Mesothelial cell of epicardium (in vitro differentiated cells): ENCODE results near the gene NOTCH2NLA. TPM values are rescaled to one million over a fixed set of nuclear protein-coding genes. Genes with fewer than 3 reads are reported as not detected.
"Not testable (repeated sequence)": the region's sequence is repeated elsewhere in the genome, so short reads cannot be mapped to it uniquely, and the experiment has no call there.

ENCODE experiments used
- DNase-seq, 2 experiments: peaks; one replicate each; pipeline ENCODE4 v3.0.0; 2021; ENCODE audit warnings: low spot score in 2 of 2; ENCODE audit not compliant: unreplicated experiment in 2 of 2
- H3K27ac Mint-ChIP-seq: 2 replicates; pipeline ENCODE4 v1.8.0; 2021; ENCODE audit warnings: mixed read lengths
- H3K27me3 Mint-ChIP-seq: 2 replicates; pipeline ENCODE4 v1.8.0; 2021; ENCODE audit warnings: low read depth, mixed read lengths
- H3K36me3 Mint-ChIP-seq: 2 replicates; pipeline ENCODE4 v1.8.0; 2021; ENCODE audit warnings: mixed read lengths
- H3K4me1 Mint-ChIP-seq: 2 replicates; pipeline ENCODE4 v1.8.0; 2021; ENCODE audit warnings: mixed read lengths
- H3K4me3 Mint-ChIP-seq: 2 replicates; pipeline ENCODE4 v1.8.0; 2021; ENCODE audit warnings: mild to moderate bottlenecking, moderate library complexity, mixed read lengths
- H3K9me3 Mint-ChIP-seq: 2 replicates; pipeline ENCODE4 v1.8.0; 2021; ENCODE audit warnings: mixed read lengths
- CTCF ChIP-seq: fragments of 200-600 bp; sonication (generic); IDR thresholded peaks from one replicate; pipeline ENCODE4 v1.5.0; 2021; ENCODE audit warnings: antibody characterized with exemption; ENCODE audit not compliant: unreplicated experiment
- total RNA-seq: library from RNA; stranded (reverse); gene quantifications from 3 replicates; pipeline ENCODE4 v1.2.1, GENCODE V29; 2021

NOTCH2NLA gene
- total RNA-seq, 1 donor from 2014 or later = 79.3 TPM

GRCh38 chr1:146253249-146253855 lies 24.5 kb upstream of the NOTCH2NLA start:
- DNase-seq, H3K36me3 Mint-ChIP-seq, H3K4me3 Mint-ChIP-seq, H3K27ac Mint-ChIP-seq, H3K9me3 Mint-ChIP-seq, H3K27me3 Mint-ChIP-seq, H3K4me1 Mint-ChIP-seq: not testable (repeated sequence)

- not testable (repeated sequence) for H3K4me1 Mint-ChIP-seq
Observed at GRCh38 chr1:146251523-146251922, 22.7 kb upstream of the NOTCH2NLA start.

GRCh38 chr1:146248643-146249042 lies 19.8 kb upstream of the NOTCH2NLA start:
- not testable (repeated sequence) for H3K27ac Mint-ChIP-seq, H3K4me3 Mint-ChIP-seq, H3K9me3 Mint-ChIP-seq, H3K36me3 Mint-ChIP-seq, H3K27me3 Mint-ChIP-seq, H3K4me1 Mint-ChIP-seq, DNase-seq

More at GRCh38 chr1:146251523-146251922, 22.7 kb upstream of the NOTCH2NLA start:
- not testable (repeated sequence) for DNase-seq, H3K27ac Mint-ChIP-seq, H3K9me3 Mint-ChIP-seq, H3K4me3 Mint-ChIP-seq, H3K27me3 Mint-ChIP-seq, H3K36me3 Mint-ChIP-seq

GRCh38 chr1:146236626-146237025 lies 7.8 kb upstream of the NOTCH2NLA start:
- not testable (repeated sequence) for H3K4me1 Mint-ChIP-seq, H3K36me3 Mint-ChIP-seq, DNase-seq, H3K27ac Mint-ChIP-seq, H3K9me3 Mint-ChIP-seq, H3K4me3 Mint-ChIP-seq, H3K27me3 Mint-ChIP-seq

- H3K4me3 Mint-ChIP-seq, H3K9me3 Mint-ChIP-seq, H3K27me3 Mint-ChIP-seq: not testable (repeated sequence)
Observed at GRCh38 chr1:146236026-146236601, 7.3 kb upstream of the NOTCH2NLA start.

GRCh38 chr1:146228144-146228682 lies 608 bp downstream of the NOTCH2NLA start:
- peak; percentile 8 to 49 for DNase-seq
- not testable (repeated sequence) for H3K4me1 Mint-ChIP-seq
- peak overlapping the region; percentile 68 for H3K4me3 Mint-ChIP-seq

More at GRCh38 chr1:146236026-146236601, 7.3 kb upstream of the NOTCH2NLA start:
- H3K36me3 Mint-ChIP-seq, H3K27ac Mint-ChIP-seq, DNase-seq, H3K4me1 Mint-ChIP-seq: not testable (repeated sequence)

GRCh38 chr1:146174531-146174930 lies 54.3 kb downstream of the NOTCH2NLA start:
- H3K27ac Mint-ChIP-seq = peak overlapping the region; percentile 96
- not testable (repeated sequence) for H3K36me3 Mint-ChIP-seq, H3K4me3 Mint-ChIP-seq, H3K4me1 Mint-ChIP-seq, H3K27me3 Mint-ChIP-seq, H3K9me3 Mint-ChIP-seq
- DNase-seq = peak; percentile 33 to 71

More at GRCh38 chr1:146228144-146228682, 608 bp downstream of the NOTCH2NLA start:
- H3K36me3 Mint-ChIP-seq, H3K27me3 Mint-ChIP-seq, H3K9me3 Mint-ChIP-seq: not testable (repeated sequence)
- H3K27ac Mint-ChIP-seq = peak overlapping the region; percentile 80

GRCh38 chr1:146167740-146168139 lies 61.1 kb downstream of the NOTCH2NLA start:
- not testable (repeated sequence) for H3K36me3 Mint-ChIP-seq, DNase-seq, H3K9me3 Mint-ChIP-seq, H3K27me3 Mint-ChIP-seq, H3K4me1 Mint-ChIP-seq, H3K27ac Mint-ChIP-seq, H3K4me3 Mint-ChIP-seq

- H3K4me1 Mint-ChIP-seq, H3K27me3 Mint-ChIP-seq, DNase-seq, H3K27ac Mint-ChIP-seq, H3K36me3 Mint-ChIP-seq, H3K4me3 Mint-ChIP-seq, H3K9me3 Mint-ChIP-seq: not testable (repeated sequence)
Observed at GRCh38 chr1:146167273-146167672, 61.5 kb downstream of the NOTCH2NLA start.

GRCh38 chr1:146144465-146144864 lies 84.4 kb downstream of the NOTCH2NLA start, which contains the start of gene NBPF10:
NBPF10 (minus strand) TSS chr1:146144804; CDS start chr1:146144769, 35 bp downstream.
- not testable (repeated sequence) for H3K27me3 Mint-ChIP-seq, H3K9me3 Mint-ChIP-seq, H3K27ac Mint-ChIP-seq, H3K4me1 Mint-ChIP-seq, DNase-seq, H3K4me3 Mint-ChIP-seq, H3K36me3 Mint-ChIP-seq
- peak; percentile 12 for TF ChIP-seq CTCF

Other genes with a start within 250 kb of the NOTCH2NLA start
- 125 to 129 TPM (median 129 TPM) in 3 replicates for gene TXNIP, start 232.4 kb downstream of the NOTCH2NLA start, total RNA-seq
- gene HJV, start 207.3 kb downstream of the NOTCH2NLA start, total RNA-seq = not detected in 3 replicates
- 6.3 to 7.0 TPM (median 6.4 TPM) in 3 replicates for gene NBPF10, start 84.2 kb downstream of the NOTCH2NLA start, total RNA-seq